Spleen (tissue), 7 donors: ENCODE measurements around the gene MATK.

Experiments
- POLR2A ChIP-seq, 3 donors: fragments of 450-650 bp; IDR thresholded peaks; one replicate each; pipeline ENCODE4 v1.5.1; 2017; ENCODE audit warnings: antibody characterized with exemption in 3 of 3, mild to moderate bottlenecking in 1 of 3
- POLR2AphosphoS5 ChIP-seq, 3 donors: sonication (generic); formaldehyde crosslinking; IDR thresholded peaks; one replicate each; pipeline ENCODE4 v1.5.1; 2017; ENCODE audit warnings: antibody characterized with exemption in 3 of 3
- TF ChIP-seq, protein P1 (sequence below), 11 experiments: fragments of 200-600 bp in 7 of 11; fragments of 450-650 bp in 4 of 11; sonication (generic) in 4 of 11; IDR thresholded peaks in 8 of 11; conservative IDR thresholded peaks in 3 of 11; 1 replicate in 7 of 11; 2 replicates in 4 of 11; pipeline versions ENCODE4 v1.4.0 to v1.8.0; 2016 to 2021; ENCODE audit warnings: antibody characterized with exemption in 11 of 11, inconsistent platforms in 4 of 11, mild to moderate bottlenecking in 1 of 11
- donor health status: DM: no; HTN: no; CAD: no; lungs with moderate emphysema.
- donor health status: DM: no; HTN: no; CAD: no.
- donor health status: DM: no; HTN: no; CAD: no.

DNA sequence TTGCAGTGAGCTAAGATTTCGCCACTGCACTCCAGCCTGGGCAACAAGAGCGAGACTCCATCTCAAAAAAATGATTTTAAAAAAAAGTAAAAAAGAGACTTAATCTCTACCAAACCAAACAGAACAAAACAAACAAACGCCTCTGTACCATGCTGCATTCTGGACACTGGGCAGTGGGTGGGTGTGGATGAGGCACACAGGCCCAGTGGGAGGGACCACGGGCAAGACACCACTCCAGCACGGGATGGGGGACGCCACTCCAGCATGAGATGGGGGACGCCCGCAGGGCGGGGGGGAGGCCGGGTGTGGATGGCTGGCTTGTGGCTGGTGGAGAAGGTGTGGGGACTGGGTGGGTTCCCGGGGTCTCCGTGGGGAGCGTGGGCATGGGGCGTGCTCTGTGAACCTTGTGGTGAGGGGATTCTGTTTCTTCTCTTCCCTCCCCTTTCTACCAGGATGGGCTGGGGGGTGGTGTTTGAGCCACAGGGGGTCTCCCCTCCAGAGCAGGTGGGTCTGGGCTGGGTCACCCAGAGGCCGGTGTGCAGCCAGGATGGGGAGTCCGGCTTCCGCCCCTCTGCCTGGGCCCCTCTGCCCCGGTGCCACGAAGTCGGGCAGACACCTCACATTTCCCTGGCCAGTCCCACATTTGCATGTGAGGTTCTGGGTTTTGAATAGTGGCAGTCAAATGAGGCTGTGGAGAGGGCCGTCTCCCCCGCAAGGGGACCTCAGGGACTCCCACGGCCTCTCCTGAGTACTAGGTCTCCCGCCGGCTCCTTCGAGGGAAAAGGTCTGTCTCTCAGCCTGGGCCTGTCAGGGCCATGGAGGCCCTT lies 23.9 kb upstream of the MATK start:
- TF ChIP-seq POLR2A (IDR thresholded peaks at IDR 0.05) (no peak), POLR2AphosphoS5 (IDR thresholded peaks at IDR 0.05) (peak in 1 of 3 donors; percentile 6)
- TF ChIP-seq, protein P1, sequence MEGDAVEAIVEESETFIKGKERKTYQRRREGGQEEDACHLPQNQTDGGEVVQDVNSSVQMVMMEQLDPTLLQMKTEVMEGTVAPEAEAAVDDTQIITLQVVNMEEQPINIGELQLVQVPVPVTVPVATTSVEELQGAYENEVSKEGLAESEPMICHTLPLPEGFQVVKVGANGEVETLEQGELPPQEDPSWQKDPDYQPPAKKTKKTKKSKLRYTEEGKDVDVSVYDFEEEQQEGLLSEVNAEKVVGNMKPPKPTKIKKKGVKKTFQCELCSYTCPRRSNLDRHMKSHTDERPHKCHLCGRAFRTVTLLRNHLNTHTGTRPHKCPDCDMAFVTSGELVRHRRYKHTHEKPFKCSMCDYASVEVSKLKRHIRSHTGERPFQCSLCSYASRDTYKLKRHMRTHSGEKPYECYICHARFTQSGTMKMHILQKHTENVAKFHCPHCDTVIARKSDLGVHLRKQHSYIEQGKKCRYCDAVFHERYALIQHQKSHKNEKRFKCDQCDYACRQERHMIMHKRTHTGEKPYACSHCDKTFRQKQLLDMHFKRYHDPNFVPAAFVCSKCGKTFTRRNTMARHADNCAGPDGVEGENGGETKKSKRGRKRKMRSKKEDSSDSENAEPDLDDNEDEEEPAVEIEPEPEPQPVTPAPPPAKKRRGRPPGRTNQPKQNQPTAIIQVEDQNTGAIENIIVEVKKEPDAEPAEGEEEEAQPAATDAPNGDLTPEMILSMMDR (IDR thresholded peaks at IDR 0.05 in 8 of 11, conservative IDR thresholded peaks at IDR 0.05 in 3 of 11): no peak
